Panc1 (cell line): ENCODE results near the gene ELAC2.

Experiments
- POLR2AphosphoS5 ChIP-seq: IDR thresholded peaks from 2 replicates; pipeline ENCODE4 v1.6.1; 2012; ENCODE audit warnings: mild to moderate bottlenecking, low read depth, low read length, moderate library complexity
- TCF7L2 ChIP-seq: IDR thresholded peaks from 2 replicates; pipeline ENCODE4 v1.6.1; 2011; ENCODE audit warnings: mild to moderate bottlenecking, low read depth, low read length, inconsistent platforms
- TF ChIP-seq, protein P1 (sequence below): fragments of 450-650 bp; IDR thresholded peaks from 2 replicates; pipeline ENCODE4 v1.5.1; 2017; ENCODE audit warnings: mild to moderate bottlenecking
- TF ChIP-seq, protein P2 (sequence below), 2 experiments: IDR thresholded peaks; 2 replicates each; pipeline ENCODE4 v1.6.1; 2011 to 2012; ENCODE audit warnings: low read depth in 2 of 2, control low read depth in 1 of 2, low read length in 1 of 2, mild to moderate bottlenecking in 1 of 2, moderate library complexity in 1 of 2; ENCODE audit not compliant: insufficient read depth in 1 of 2

DNA sequence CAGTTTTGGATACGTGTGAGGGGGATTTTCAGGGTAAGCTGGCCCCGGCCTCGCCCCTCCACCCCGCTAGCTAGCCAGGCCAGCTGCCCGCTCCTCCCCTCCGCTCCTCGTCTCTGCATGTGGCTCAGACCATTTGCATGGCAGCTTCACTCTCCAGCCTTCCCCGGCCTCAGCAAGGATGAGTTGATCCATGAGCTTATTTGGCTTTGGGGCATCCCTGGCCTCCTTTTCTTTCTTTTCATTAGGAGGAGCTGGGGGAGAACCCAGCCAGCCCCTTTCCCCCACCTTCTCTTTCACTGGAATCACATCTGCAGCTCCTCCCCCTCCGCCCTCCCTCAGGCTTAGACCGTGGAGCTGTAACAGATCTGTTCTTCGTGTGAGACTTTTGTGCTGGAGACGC lies 30.7 kb downstream of the ELAC2 start:
- TF ChIP-seq, protein P1, sequence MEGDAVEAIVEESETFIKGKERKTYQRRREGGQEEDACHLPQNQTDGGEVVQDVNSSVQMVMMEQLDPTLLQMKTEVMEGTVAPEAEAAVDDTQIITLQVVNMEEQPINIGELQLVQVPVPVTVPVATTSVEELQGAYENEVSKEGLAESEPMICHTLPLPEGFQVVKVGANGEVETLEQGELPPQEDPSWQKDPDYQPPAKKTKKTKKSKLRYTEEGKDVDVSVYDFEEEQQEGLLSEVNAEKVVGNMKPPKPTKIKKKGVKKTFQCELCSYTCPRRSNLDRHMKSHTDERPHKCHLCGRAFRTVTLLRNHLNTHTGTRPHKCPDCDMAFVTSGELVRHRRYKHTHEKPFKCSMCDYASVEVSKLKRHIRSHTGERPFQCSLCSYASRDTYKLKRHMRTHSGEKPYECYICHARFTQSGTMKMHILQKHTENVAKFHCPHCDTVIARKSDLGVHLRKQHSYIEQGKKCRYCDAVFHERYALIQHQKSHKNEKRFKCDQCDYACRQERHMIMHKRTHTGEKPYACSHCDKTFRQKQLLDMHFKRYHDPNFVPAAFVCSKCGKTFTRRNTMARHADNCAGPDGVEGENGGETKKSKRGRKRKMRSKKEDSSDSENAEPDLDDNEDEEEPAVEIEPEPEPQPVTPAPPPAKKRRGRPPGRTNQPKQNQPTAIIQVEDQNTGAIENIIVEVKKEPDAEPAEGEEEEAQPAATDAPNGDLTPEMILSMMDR: no peak
- TF ChIP-seq TCF7L2: no peak
- no peak for TF ChIP-seq POLR2AphosphoS5
- TF ChIP-seq, protein P2, sequence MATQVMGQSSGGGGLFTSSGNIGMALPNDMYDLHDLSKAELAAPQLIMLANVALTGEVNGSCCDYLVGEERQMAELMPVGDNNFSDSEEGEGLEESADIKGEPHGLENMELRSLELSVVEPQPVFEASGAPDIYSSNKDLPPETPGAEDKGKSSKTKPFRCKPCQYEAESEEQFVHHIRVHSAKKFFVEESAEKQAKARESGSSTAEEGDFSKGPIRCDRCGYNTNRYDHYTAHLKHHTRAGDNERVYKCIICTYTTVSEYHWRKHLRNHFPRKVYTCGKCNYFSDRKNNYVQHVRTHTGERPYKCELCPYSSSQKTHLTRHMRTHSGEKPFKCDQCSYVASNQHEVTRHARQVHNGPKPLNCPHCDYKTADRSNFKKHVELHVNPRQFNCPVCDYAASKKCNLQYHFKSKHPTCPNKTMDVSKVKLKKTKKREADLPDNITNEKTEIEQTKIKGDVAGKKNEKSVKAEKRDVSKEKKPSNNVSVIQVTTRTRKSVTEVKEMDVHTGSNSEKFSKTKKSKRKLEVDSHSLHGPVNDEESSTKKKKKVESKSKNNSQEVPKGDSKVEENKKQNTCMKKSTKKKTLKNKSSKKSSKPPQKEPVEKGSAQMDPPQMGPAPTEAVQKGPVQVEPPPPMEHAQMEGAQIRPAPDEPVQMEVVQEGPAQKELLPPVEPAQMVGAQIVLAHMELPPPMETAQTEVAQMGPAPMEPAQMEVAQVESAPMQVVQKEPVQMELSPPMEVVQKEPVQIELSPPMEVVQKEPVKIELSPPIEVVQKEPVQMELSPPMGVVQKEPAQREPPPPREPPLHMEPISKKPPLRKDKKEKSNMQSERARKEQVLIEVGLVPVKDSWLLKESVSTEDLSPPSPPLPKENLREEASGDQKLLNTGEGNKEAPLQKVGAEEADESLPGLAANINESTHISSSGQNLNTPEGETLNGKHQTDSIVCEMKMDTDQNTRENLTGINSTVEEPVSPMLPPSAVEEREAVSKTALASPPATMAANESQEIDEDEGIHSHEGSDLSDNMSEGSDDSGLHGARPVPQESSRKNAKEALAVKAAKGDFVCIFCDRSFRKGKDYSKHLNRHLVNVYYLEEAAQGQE (IDR thresholded peaks at IDR 0.05; ENCODE audit: insufficient read depth in 1 of 2, low read depth in 2 of 2, low read length in 1 of 2): no peak
